ENCODE data around the gene TEDC2. TPM values are rescaled to one million over a fixed set of nuclear protein-coding genes. Genes with fewer than 3 reads are reported as not detected.

Gene TEDC2
- total RNA-seq, 1 experiment from 2014 or later, result 48.5 TPM

- intact Hi-C loops (cut with micrococcal nuclease; ENCODE audit: unreplicated experiment), result no loop called here
- peaks cover 4% of the 10 kb centered on the region for H3K36me3 ChIP-seq (ENCODE audit: insufficient read depth, low read length, poor library complexity, severe bottlenecking)
- TF ChIP-seq, protein P1, sequence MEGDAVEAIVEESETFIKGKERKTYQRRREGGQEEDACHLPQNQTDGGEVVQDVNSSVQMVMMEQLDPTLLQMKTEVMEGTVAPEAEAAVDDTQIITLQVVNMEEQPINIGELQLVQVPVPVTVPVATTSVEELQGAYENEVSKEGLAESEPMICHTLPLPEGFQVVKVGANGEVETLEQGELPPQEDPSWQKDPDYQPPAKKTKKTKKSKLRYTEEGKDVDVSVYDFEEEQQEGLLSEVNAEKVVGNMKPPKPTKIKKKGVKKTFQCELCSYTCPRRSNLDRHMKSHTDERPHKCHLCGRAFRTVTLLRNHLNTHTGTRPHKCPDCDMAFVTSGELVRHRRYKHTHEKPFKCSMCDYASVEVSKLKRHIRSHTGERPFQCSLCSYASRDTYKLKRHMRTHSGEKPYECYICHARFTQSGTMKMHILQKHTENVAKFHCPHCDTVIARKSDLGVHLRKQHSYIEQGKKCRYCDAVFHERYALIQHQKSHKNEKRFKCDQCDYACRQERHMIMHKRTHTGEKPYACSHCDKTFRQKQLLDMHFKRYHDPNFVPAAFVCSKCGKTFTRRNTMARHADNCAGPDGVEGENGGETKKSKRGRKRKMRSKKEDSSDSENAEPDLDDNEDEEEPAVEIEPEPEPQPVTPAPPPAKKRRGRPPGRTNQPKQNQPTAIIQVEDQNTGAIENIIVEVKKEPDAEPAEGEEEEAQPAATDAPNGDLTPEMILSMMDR (conservative IDR thresholded peaks at IDR 0.05; ENCODE audit: low read depth, low read length), result no peak
- no peak for TF ChIP-seq EZH2 (IDR thresholded peaks at IDR 0.05; ENCODE audit: borderline replicate concordance, low read depth, low read length, poor library complexity, severe bottlenecking)
- ChIA-PET CTCF (interaction anchor here (0.5 kb wide), 1 partner anchor 69 kb away, joined by 5 read pairs; the partner anchor contains the start of gene CCNF), POLR2A (ENCODE audit: low non-redundant PET) (no interaction called here)
- no peaks in the 10 kb centered on the region for H3K27me3 ChIP-seq (replicated peaks; ENCODE audit: insufficient read depth, low read depth, low read length, poor library complexity)
- H3K27ac ChIP-seq (ENCODE audit: low read depth, low read length, poor library complexity, severe bottlenecking), result no peak overlapping the region
- no peak for DNase-seq (ENCODE audit: low spot score)
- H3K9me3 ChIP-seq (ENCODE audit: low read depth, low read length, poor library complexity, severe bottlenecking), result no peaks in the 10 kb centered on the region
- H3K4me3 ChIP-seq (ENCODE audit: low read depth, low read length, poor library complexity, severe bottlenecking), result no peak overlapping the region
- BruUV-seq (replicated peaks), result no TSS peak
- H3K4me1 ChIP-seq (ENCODE audit: insufficient read depth, low read length, poor library complexity, severe bottlenecking), result peaks cover 5% of the 10 kb centered on the region
Observed at GRCh38 chr16:2498531-2499253, 38.8 kb downstream of the TEDC2 start.

GRCh38 chr16:2499454-2499853 is 39.5 kb downstream of the TEDC2 start:
- ChIA-PET POLR2A (ENCODE audit: low non-redundant PET) (no interaction called here), CTCF (no interaction called here)
- no peak for DNase-seq (ENCODE audit: low spot score)
- H3K4me1 ChIP-seq (ENCODE audit: insufficient read depth, low read length, poor library complexity, severe bottlenecking), result peaks cover 5% of the 10 kb centered on the region
- H3K27ac ChIP-seq (ENCODE audit: low read depth, low read length, poor library complexity, severe bottlenecking), result no peak overlapping the region
- no peaks in the 10 kb centered on the region for H3K27me3 ChIP-seq (replicated peaks; ENCODE audit: insufficient read depth, low read depth, low read length, poor library complexity)
- H3K4me3 ChIP-seq (ENCODE audit: low read depth, low read length, poor library complexity, severe bottlenecking), result no peak overlapping the region
- no TSS peak for BruUV-seq (replicated peaks)
- TF ChIP-seq EZH2 (IDR thresholded peaks at IDR 0.05; ENCODE audit: borderline replicate concordance, low read depth, low read length, poor library complexity, severe bottlenecking), result no peak
- TF ChIP-seq, protein P1 (conservative IDR thresholded peaks at IDR 0.05; ENCODE audit: low read depth, low read length), result no peak
- H3K9me3 ChIP-seq (ENCODE audit: low read depth, low read length, poor library complexity, severe bottlenecking), result no peaks in the 10 kb centered on the region
- H3K36me3 ChIP-seq (ENCODE audit: insufficient read depth, low read length, poor library complexity, severe bottlenecking), result peaks cover 4% of the 10 kb centered on the region
- intact Hi-C loops (cut with micrococcal nuclease; ENCODE audit: unreplicated experiment), result no loop called here

- Histone ChIP-seq H3K4me1 (ENCODE audit: insufficient read depth, low read length, poor library complexity, severe bottlenecking) (peaks cover 5% of the 10 kb centered on the region), H3K9me3 (ENCODE audit: low read depth, low read length, poor library complexity, severe bottlenecking) (no peaks in the 10 kb centered on the region), H3K36me3 (ENCODE audit: insufficient read depth, low read length, poor library complexity, severe bottlenecking) (peaks cover 4% of the 10 kb centered on the region), H3K4me3 (ENCODE audit: low read depth, low read length, poor library complexity, severe bottlenecking) (no peak overlapping the region), H3K27me3 (replicated peaks; ENCODE audit: insufficient read depth, low read depth, low read length, poor library complexity) (no peaks in the 10 kb centered on the region), H3K27ac (ENCODE audit: low read depth, low read length, poor library complexity, severe bottlenecking) (no peak overlapping the region)
- DNase-seq (ENCODE audit: low spot score), result no peak
- POLR2A ChIA-PET (ENCODE audit: low non-redundant PET), result no interaction called here
- TF ChIP-seq, protein P1 (conservative IDR thresholded peaks at IDR 0.05; ENCODE audit: low read depth, low read length), result no peak
- TF ChIP-seq EZH2 (IDR thresholded peaks at IDR 0.05; ENCODE audit: borderline replicate concordance, low read depth, low read length, poor library complexity, severe bottlenecking), result no peak
- CTCF ChIA-PET, result no interaction called here
- no TSS peak for BruUV-seq (replicated peaks)
- intact Hi-C loops (cut with micrococcal nuclease; ENCODE audit: unreplicated experiment), result loop anchor here (2.0 to 10.0 kb wide), 3 partner anchors 158 to 235 kb away; partner anchors contain the start of genes ABCA3 and RNPS1
Observed at GRCh38 chr16:2499890-2500429, 40.1 kb downstream of the TEDC2 start.
